Spleen (tissue), 11 donors: ENCODE measurements around the gene UGT2B28. TPM values are rescaled to one million over a fixed set of nuclear protein-coding genes. Genes with fewer than 3 reads are reported as not detected.
"Not testable (repeated sequence)": the region's sequence is repeated elsewhere in the genome, so short reads cannot be mapped to it uniquely, and the experiment has no call there.

Source experiments
- DNase-seq: peaks from one replicate; pipeline ENCODE4 v3.0.0-alpha.2; 2020
- H3K27ac ChIP-seq, 8 donors: fragments of 200-600 bp; sonication (generic) in 7 of 8; 1 replicate in 4 of 8; 2 replicates in 4 of 8; pipeline versions ENCODE4 v1.5.0 to v1.8.0; 2016 to 2021; ENCODE audit warnings: inconsistent platforms in 4 of 8, mild to moderate bottlenecking in 4 of 8, moderate library complexity in 1 of 8
- H3K27me3 ChIP-seq, 7 donors: fragments of 200-600 bp; sonication (generic) in 6 of 7; replicated peaks in 1 of 7; 1 replicate in 4 of 7; 2 replicates in 3 of 7; pipeline versions ENCODE4 v1.5.0 to v1.8.0; 2016 to 2021; ENCODE audit warnings: inconsistent platforms in 3 of 7, mild to moderate bottlenecking in 1 of 7
- H3K36me3 ChIP-seq, 6 donors: fragments of 200-600 bp; sonication (generic) in 5 of 6; 1 replicate in 4 of 6; 2 replicates in 2 of 6; pipeline versions ENCODE4 v1.5.0 to v1.8.0; 2016 to 2021; ENCODE audit warnings: inconsistent platforms in 2 of 6
- H3K4me1 ChIP-seq, 6 donors: fragments of 200-600 bp; sonication (generic) in 5 of 6; 1 replicate in 3 of 6; 2 replicates in 3 of 6; pipeline versions ENCODE4 v1.5.0 to v1.8.0; 2016 to 2021; ENCODE audit warnings: inconsistent platforms in 3 of 6
- H3K4me3 ChIP-seq, 8 donors: fragments of 200-600 bp; sonication (generic) in 7 of 8; 1 replicate in 4 of 8; 2 replicates in 4 of 8; pipeline versions ENCODE4 v1.5.0 to v1.8.0; 2016 to 2021; ENCODE audit warnings: inconsistent platforms in 4 of 8, mild to moderate bottlenecking in 4 of 8, moderate library complexity in 2 of 8
- H3K9me3 ChIP-seq, 8 donors: fragments of 200-600 bp; sonication (generic) in 7 of 8; 1 replicate in 4 of 8; 2 replicates in 4 of 8; pipeline versions ENCODE4 v1.5.0 to v1.8.0; 2016 to 2021; ENCODE audit warnings: inconsistent platforms in 4 of 8
- WGBS, 5 donors: extraction: QIAGEN DNeasy Blood & Tissue Kit in 3 of 5; methylation state at CpG; one replicate each; pipeline versions ENCODE4 v1.1.5 to v1.1.7; 2013 to 2018; 5-methylcytosine and 5-hydroxymethylcytosine counted together
- intact Hi-C: fragments of 100-400 bp; cut with DNase I; formaldehyde crosslinking; loops from one replicate; pipeline ENCODE4 v1.15.0; 2023; ENCODE audit warnings: low total_unique reads
- polyA plus RNA-seq, 3 donors: library from polyadenylated mRNA; stranded (reverse); fragments of 200-250 nt; gene quantifications; one replicate each; pipeline ENCODE4 v1.2.1, GENCODE V29; 2013
- total RNA-seq, 7 donors: library from RNA; depleted of rRNA in 3 of 7; stranded (reverse); fragments of >200 nt in 3 of 7; fragmentation: NEBNext Ultra II Directional in 4 of 7; extraction: Animal tissue kit (Norgen Biotek cat#: 25700) in 4 of 7; gene quantifications; one replicate each; pipeline versions ENCODE4 v1.1.0 to v1.2.1, GENCODE V29; 2016 to 2021
- donor health status: healthy with polysubstance abuse.
- donor health status: DM: no; HTN: no; CAD: no; lungs with moderate emphysema.
- donor health status: DM: no; HTN: no; CAD: no.
- donor health status: Bipolar disorder and iron deficiency.
- donor health status: healthy.
- donor health status: DM: no; HTN: no; CAD: no.
- donor health status: DM: yes; HTN: yes; CAD: no.

UGT2B28 gene
- total and polyA plus RNA-seq, 10 donors, result not detected

DNA sequence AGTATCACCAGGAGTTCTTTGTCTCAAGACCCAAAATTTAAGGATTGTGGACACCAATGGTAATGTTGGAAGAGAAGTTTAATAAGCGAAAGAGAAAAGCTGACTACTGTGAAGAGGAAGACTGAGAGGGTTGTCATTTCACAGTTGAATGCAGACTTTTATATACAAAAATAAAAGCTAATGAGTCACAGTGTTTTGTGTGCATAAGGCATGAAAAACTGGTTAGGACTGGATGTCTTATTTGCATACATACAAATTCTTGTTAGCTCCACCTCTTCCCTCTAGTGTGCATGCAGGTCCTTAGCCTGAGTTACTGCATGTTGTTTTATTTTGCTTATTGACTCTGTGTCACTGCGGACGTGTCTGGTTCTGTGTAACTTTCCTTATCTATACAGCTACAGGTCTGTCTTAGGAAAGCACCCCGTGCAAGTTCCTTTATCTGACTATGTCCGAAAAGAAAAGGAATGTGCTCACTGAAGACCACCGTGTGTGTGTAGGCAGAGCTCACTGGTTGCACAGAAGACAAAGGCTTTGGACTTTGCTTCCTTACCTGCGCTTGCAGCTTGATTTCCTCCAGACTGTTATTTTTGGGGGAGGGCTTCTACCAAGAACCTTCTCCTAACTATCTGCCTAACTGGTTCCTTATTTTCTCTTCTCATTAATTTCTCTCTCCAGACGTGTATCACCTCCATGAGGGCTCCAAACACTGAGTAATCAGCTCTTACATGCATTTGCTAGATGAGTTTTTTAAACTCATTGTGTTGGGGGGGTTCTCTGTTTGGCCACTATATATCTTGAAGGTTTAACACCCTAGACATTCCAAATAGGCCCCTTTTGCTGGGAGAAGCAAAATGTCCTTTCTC, 63.5 kb downstream of the UGT2B28 start:
- H3K4me3 ChIP-seq, H3K27me3 ChIP-seq, H3K27ac ChIP-seq, H3K36me3 ChIP-seq, intact Hi-C loops, H3K4me1 ChIP-seq, DNase-seq, H3K9me3 ChIP-seq: not testable (repeated sequence)
- WGBS, 5 donors, result 34 to 47% (median 38%) methylated on average over 7 to 8 of the region's 8 CpGs

Other genes with a start within 250 kb of the UGT2B28 start
- gene UGT2B7, start 184.0 kb upstream of the UGT2B28 start, total RNA-seq, result not detected
- gene UGT2B7, start 184.0 kb upstream of the UGT2B28 start, polyA plus RNA-seq, result not detected
- not detected for gene UGT2B11, start 65.7 kb upstream of the UGT2B28 start, total RNA-seq
- not detected for gene UGT2B11, start 65.7 kb upstream of the UGT2B28 start, polyA plus RNA-seq
- not detected for gene UGT2B4, start 215.4 kb downstream of the UGT2B28 start, total RNA-seq
- gene UGT2B4, start 215.4 kb downstream of the UGT2B28 start, polyA plus RNA-seq, result under 1 TPM in 2 of 3 donors, not detected in 1; 0.03 to 0.09 TPM